Astrocyte of the spinal cord (primary cell): Measurements from ENCODE around the gene ABCF3.

Experiments
- DNase-seq: peaks from one replicate; pipeline ENCODE4 v3.0.0; 2011; ENCODE audit warnings: low read depth, low spot score
- H3K4me3 ChIP-seq: 2 replicates; pipeline ENCODE4 v1.5.1; 2011; ENCODE audit warnings: low read depth, mild to moderate bottlenecking, low read length, moderate library complexity
- in situ Hi-C: cut with HindIII; loops from 2 replicates; pipeline ENCODE4 v1.10.0; 2017; ENCODE audit warnings: low sequenced_read_pairs
- TF ChIP-seq, protein P1 (sequence below): IDR thresholded peaks from 2 replicates; pipeline ENCODE4 v1.5.1; 2012; ENCODE audit warnings: low read depth, mild to moderate bottlenecking, low read length, inconsistent platforms

ABCF3 gene

DNA sequence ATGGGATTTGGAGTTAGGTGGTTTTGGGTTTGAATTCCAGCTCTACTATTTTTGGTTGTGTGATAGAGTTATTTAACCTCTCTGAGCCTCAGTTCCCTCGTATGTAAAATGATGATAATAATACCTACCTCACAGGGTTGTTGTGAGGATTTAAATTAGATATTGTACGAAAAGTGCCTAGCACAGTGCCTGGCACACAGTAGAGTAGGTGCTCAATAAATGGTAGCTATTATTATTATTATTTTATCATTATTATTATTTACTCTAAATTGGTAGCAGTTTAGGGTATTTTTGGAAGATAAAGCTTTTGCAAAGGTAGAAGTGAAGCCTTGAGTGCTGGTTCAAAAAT is 12.7 kb upstream of the ABCF3 start:
- TF ChIP-seq, protein P1, sequence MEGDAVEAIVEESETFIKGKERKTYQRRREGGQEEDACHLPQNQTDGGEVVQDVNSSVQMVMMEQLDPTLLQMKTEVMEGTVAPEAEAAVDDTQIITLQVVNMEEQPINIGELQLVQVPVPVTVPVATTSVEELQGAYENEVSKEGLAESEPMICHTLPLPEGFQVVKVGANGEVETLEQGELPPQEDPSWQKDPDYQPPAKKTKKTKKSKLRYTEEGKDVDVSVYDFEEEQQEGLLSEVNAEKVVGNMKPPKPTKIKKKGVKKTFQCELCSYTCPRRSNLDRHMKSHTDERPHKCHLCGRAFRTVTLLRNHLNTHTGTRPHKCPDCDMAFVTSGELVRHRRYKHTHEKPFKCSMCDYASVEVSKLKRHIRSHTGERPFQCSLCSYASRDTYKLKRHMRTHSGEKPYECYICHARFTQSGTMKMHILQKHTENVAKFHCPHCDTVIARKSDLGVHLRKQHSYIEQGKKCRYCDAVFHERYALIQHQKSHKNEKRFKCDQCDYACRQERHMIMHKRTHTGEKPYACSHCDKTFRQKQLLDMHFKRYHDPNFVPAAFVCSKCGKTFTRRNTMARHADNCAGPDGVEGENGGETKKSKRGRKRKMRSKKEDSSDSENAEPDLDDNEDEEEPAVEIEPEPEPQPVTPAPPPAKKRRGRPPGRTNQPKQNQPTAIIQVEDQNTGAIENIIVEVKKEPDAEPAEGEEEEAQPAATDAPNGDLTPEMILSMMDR = no peak
- in situ Hi-C loops = no loop called here
- DNase-seq = no peak
- H3K4me3 ChIP-seq = no peak overlapping the region

- in situ Hi-C loops = no loop called here
- DNase-seq = no peak
- no peak overlapping the region for H3K4me3 ChIP-seq
- TF ChIP-seq, protein P1 = no peak
Observed at GRCh38 chr3:184174284-184174645, 11.7 kb upstream of the ABCF3 start.

DNA sequence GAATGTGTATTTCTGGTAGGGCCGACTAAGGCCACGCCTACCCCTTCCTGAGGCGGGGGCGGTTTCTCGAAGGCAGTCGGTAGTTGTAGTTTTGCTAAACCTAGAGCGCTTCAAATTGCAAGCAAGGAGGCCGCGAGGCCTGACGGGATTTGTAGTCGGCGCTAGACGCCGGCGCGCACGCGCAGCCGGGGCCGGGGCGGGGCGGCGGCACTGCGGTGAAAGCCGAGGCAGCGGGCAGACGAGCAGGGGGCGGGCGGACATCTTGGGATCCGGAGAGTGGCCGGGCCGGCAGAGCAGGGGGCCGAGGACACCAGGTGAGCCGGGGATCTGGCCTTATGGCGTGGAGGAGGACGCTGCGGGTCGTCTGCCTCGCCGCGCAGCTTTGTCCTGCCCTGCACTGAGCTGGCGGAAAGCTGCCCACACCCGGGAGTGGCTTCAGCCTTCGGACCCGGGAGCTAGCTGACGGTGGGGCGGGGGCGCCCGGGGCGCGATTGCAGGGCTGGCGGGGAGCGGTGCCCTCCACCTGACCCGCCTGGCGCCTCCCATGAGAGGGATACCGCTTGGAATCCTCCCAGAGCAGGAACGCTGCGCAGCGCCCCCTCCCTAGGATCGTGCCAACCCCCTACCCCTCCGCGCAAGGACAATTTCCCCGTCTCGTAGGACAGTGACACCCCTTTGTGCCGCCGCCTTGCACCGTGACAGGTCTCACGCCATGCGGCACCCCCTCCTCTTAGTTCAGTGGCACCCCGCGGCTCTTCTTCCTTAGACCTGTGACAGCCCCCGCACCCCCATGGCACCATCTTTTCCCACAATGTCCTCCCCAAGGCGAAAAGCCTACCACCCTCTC is 11.1 kb upstream of the ABCF3 start, which contains the start of gene AP2M1:
Gene AP2M1 (plus strand): TSS at position 210 of the 847 bp plus-strand sequence. CDS start 2,139 bp downstream, outside the sequence.
- DNase-seq = peak; percentile 99
- TF ChIP-seq, protein P1 = peak; percentile 9
- in situ Hi-C loops = no loop called here

DNA sequence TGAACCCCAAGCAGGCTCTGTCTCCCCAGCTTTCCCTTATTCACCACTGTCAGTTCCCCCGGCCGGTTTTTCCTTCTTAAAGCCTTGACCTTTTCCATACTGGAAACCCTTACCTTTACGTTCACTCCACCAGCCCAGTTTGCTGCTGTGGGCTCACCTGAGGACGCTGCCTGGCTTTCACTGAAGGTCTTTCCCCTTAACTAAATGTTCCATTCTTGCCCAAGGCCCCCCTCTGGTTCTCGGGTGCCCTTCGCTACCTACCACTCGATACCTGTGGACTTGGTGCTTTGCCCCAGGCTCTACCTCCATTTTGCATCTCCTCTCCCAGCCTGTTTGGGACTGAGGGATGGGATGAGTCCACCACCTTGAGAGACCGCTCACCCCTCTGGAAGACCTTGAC is 10.5 kb upstream of the ABCF3 start:
- peak overlapping the region; percentile 74 for H3K4me3 ChIP-seq
- TF ChIP-seq, protein P1 = no peak
- in situ Hi-C loops = no loop called here
- no peak for DNase-seq

More for the DNA sequence above, 11.1 kb upstream of the ABCF3 start, which contains the start of gene AP2M1:
- H3K4me3 ChIP-seq = peak within 1 kb of the TSS; percentile 74

GRCh38 chr3:184175981-184176376 is 10.0 kb upstream of the ABCF3 start:
- in situ Hi-C loops = no loop called here
- no peak for DNase-seq
- TF ChIP-seq, protein P1 = no peak
- H3K4me3 ChIP-seq = peak overlapping the region; percentile 74

DNA sequence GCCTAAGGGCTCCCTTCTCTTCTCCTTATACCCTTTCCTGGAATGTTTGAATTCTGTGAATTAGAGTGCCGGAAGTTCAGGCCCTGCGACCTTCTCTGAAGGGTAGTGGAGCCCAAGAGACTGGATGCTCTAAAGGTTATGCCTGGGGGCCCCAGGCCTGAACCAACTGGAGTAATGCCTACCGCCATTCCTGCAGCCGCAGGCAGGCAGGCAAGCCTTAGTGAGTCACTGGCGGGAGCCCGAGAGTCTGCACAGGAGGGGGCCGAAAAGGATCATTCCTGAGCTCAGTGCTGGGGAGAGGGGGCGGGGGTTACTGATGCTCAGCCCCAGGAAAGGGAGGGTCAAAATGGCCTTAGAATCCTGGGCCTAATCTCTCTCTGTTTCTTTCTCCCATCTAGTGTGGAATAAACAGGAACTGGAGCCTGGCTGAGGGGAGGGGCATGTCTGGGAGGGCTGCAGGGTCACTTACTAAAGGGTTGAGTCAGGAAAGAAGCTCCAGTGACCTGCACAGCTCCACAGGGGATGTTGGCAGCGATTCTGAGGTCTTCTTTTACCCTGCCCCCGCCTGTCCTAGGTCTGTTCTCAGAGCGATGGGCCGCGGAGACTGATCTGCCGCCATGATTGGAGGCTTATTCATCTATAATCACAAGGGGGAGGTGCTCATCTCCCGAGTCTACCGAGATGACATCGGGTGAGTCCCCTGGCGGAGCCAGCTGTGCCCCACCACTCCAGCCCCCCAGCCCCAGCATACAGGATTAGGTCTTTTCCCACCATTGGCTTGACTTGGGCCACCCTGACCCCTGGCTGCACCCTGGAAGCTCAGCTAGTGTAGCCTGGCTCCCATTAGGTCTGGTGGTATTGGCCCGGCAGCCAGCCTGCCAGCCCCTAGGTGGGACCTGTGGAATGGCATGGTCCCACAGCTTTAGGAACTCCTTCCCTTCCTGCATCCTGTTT is 9.3 kb upstream of the ABCF3 start:
- in situ Hi-C loops = no loop called here
- peak overlapping the region; percentile 74 for H3K4me3 ChIP-seq
- TF ChIP-seq, protein P1 = no peak
- DNase-seq = peak; percentile 98
